Gastrocnemius medialis (tissue), 4 donors: ENCODE data around the gene SPTY2D1. TPM values are rescaled to one million over a fixed set of nuclear protein-coding genes. Genes with fewer than 3 reads are reported as not detected.

ENCODE experiments used
- ATAC-seq, 2 donors: fragments of 150-250 bp; one replicate each; pipeline ENCODE4 v1.9.1; 2016
- DNase-seq, 2 donors: peaks; one replicate each; pipeline ENCODE4 v3.0.0-alpha.2; 2019
- H3K27ac ChIP-seq, 4 donors: fragments of 200-600 bp; sonication (generic); 1 replicate in 1 of 4; 2 replicates in 3 of 4; pipeline ENCODE4 v1.5.1; 2016 to 2018; ENCODE audit warnings: mild to moderate bottlenecking in 2 of 4, moderate library complexity in 1 of 4
- H3K27me3 ChIP-seq, 3 donors: fragments of 200-600 bp; sonication (generic) in 2 of 3; 1 replicate in 1 of 3; 2 replicates in 2 of 3; pipeline versions ENCODE4 v1.5.1 to v1.6.0; 2016 to 2019; ENCODE audit warnings: mild to moderate bottlenecking in 1 of 3, moderate library complexity in 1 of 3
- H3K36me3 ChIP-seq, 2 donors: fragments of 200-600 bp; sonication (generic) in 1 of 2; one replicate each; pipeline ENCODE4 v1.5.1; 2017 to 2018
- H3K4me1 ChIP-seq, 2 donors: fragments of 200-600 bp; sonication (generic) in 1 of 2; one replicate each; pipeline ENCODE4 v1.5.1; 2016 to 2017; ENCODE audit warnings: mild to moderate bottlenecking in 2 of 2
- H3K4me3 ChIP-seq, 4 donors: fragments of 200-600 bp; sonication (generic) in 3 of 4; 1 replicate in 1 of 4; 2 replicates in 3 of 4; pipeline ENCODE4 v1.5.1; 2016 to 2019; ENCODE audit warnings: mild to moderate bottlenecking in 2 of 4
- H3K9me3 ChIP-seq, 3 donors: fragments of 200-600 bp; sonication (generic) in 2 of 3; 1 replicate in 1 of 3; 2 replicates in 2 of 3; pipeline ENCODE4 v1.5.1; 2016 to 2019
- POLR2A ChIP-seq, 2 donors: fragments of 450-650 bp; IDR thresholded peaks; one replicate each; pipeline ENCODE4 v1.6.1; 2017; ENCODE audit warnings: antibody characterized with exemption in 2 of 2, mild to moderate bottlenecking in 2 of 2, moderate library complexity in 2 of 2
- in situ Hi-C, 4 donors: fragments of 200-750 bp; cut with MboI; loops; one replicate each; pipeline versions ENCODE4 v1.15.0 to v1.8.0; 2017; ENCODE audit warnings: low sequenced_read_pairs in 4 of 4
- intact Hi-C: fragments of 100-400 bp; cut with DNase I; formaldehyde crosslinking; loops from one replicate; pipeline ENCODE4 v1.15.1; 2023; ENCODE audit warnings: low total_unique reads
- total RNA-seq, 4 donors: library from RNA; depleted of rRNA; stranded (reverse); fragments of >200 nt; gene quantifications; one replicate each; pipeline versions ENCODE4 v1.1.0 to v1.2.3, GENCODE V29; 2016
- TF ChIP-seq, protein P1 (sequence below), 5 experiments: fragments of 450-650 bp in 3 of 5; fragments of 200-600 bp in 2 of 5; sonication (generic) in 2 of 5; IDR thresholded peaks in 4 of 5; conservative IDR thresholded peaks in 1 of 5; 1 replicate in 4 of 5; 2 replicates in 1 of 5; pipeline ENCODE4 v1.5.1; 2016 to 2019; ENCODE audit warnings: antibody characterized with exemption in 5 of 5, mild to moderate bottlenecking in 3 of 5, moderate library complexity in 3 of 5

Gene SPTY2D1
- total RNA-seq, 4 donors from 2014 or later: 13.3 to 21.7 (median 17.7) TPM

DNA sequence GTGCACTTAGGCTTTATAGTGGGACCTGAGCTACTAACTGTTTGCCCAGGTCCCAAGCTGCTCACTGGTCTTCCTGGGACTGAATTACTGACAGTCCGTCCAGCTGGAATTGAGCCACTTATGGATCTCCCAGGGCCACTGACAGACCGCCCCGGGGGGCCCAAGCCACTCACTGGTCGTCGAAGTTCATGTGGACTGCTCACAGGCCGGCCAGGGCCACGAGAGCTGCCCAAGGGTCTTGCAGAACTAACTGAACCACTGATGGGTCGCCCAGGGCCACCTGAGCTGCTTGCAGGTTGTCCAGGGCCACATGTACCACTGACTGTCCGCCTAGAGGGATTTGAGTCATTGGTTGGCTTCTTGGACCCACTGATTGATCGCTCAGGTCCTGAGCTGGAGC, 19.5 kb downstream of the SPTY2D1 start:
- Histone ChIP-seq H3K4me1 (peaks cover 14 to 18% of the 10 kb centered on the region in 2 donors), H3K27ac (no peak overlapping the region), H3K27me3 (no peaks in the 10 kb centered on the region), H3K9me3 (no peaks in the 10 kb centered on the region), H3K4me3 (no peak overlapping the region), H3K36me3 (peaks cover 0 to 45% of the 10 kb centered on the region in 2 donors)
- in situ Hi-C loops (no loop called here), intact Hi-C loops (no loop called here)
- DNase-seq (no peak), ATAC-seq (no peak)
- TF ChIP-seq POLR2A (IDR thresholded peaks at IDR 0.05): no peak
- TF ChIP-seq, protein P1, sequence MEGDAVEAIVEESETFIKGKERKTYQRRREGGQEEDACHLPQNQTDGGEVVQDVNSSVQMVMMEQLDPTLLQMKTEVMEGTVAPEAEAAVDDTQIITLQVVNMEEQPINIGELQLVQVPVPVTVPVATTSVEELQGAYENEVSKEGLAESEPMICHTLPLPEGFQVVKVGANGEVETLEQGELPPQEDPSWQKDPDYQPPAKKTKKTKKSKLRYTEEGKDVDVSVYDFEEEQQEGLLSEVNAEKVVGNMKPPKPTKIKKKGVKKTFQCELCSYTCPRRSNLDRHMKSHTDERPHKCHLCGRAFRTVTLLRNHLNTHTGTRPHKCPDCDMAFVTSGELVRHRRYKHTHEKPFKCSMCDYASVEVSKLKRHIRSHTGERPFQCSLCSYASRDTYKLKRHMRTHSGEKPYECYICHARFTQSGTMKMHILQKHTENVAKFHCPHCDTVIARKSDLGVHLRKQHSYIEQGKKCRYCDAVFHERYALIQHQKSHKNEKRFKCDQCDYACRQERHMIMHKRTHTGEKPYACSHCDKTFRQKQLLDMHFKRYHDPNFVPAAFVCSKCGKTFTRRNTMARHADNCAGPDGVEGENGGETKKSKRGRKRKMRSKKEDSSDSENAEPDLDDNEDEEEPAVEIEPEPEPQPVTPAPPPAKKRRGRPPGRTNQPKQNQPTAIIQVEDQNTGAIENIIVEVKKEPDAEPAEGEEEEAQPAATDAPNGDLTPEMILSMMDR (IDR thresholded peaks at IDR 0.05 in 4 of 5, conservative IDR thresholded peaks at IDR 0.05 in 1 of 5): no peak

GRCh38 chr11:18612394-18612793, 21.7 kb downstream of the SPTY2D1 start:
- Histone ChIP-seq H3K27ac (no peak overlapping the region), H3K36me3 (peaks cover 0 to 59% of the 10 kb centered on the region in 2 donors), H3K4me1 (no peaks in the 10 kb centered on the region), H3K27me3 (no peaks in the 10 kb centered on the region), H3K9me3 (no peaks in the 10 kb centered on the region), H3K4me3 (no peak overlapping the region)
- TF ChIP-seq, protein P1 (IDR thresholded peaks at IDR 0.05 in 4 of 5, conservative IDR thresholded peaks at IDR 0.05 in 1 of 5): no peak
- TF ChIP-seq POLR2A (IDR thresholded peaks at IDR 0.05): no peak
- in situ Hi-C loops (no loop called here), intact Hi-C loops (no loop called here)
- DNase-seq: no peak
- ATAC-seq: no peak

DNA sequence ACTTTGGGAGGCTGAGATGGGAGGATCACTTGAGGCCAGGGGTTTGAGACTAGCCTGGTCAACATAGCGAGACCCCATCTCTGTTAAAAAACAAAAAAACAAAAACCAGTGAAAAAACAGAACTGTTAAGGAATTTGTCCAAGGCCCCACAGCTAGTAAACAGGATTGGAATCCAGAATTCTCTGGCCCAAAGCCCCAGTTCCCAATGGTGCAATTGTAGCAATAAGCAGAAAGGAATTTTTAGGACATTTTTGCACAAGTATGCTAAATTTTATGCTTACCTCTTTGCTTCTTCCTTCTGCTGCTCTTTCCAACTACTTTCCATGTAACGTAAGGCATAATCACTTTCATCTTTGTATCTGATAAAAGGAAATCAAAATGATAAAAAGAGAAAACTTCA, 22.9 kb downstream of the SPTY2D1 start:
- Histone ChIP-seq H3K4me3 (no peak overlapping the region), H3K27me3 (no peaks in the 10 kb centered on the region), H3K9me3 (no peaks in the 10 kb centered on the region), H3K4me1 (no peaks in the 10 kb centered on the region), H3K27ac (no peak overlapping the region), H3K36me3 (peaks cover 0 to 59% of the 10 kb centered on the region in 2 donors)
- no peak for DNase-seq
- no peak for ATAC-seq
- intact Hi-C loops: no loop called here
- no peak for TF ChIP-seq POLR2A (IDR thresholded peaks at IDR 0.05)
- TF ChIP-seq, protein P1 (IDR thresholded peaks at IDR 0.05 in 4 of 5, conservative IDR thresholded peaks at IDR 0.05 in 1 of 5): no peak
- in situ Hi-C loops: no loop called here

DNA sequence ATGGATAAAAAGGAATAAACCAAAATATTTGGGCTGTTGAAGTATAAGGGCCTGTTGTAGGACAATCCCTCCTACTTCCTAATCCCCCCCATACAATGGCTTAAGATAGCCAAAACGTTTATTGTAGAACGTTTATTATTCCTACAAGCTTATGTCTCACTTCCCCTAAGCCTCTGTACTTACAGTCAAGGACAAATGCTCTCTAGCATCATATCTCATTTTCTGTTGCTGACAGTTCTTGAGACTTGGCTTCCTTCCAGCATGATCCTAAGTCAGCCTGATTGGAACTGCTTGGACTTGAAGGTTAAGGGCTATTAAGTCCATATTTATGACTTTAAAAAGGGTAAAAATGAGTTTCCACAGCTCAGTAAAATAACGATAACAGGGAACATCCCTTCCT, 25.8 kb downstream of the SPTY2D1 start:
- Histone ChIP-seq H3K9me3 (no peaks in the 10 kb centered on the region), H3K27ac (no peak overlapping the region), H3K27me3 (no peaks in the 10 kb centered on the region), H3K4me1 (no peaks in the 10 kb centered on the region), H3K4me3 (no peak overlapping the region), H3K36me3 (peaks cover 0 to 52% of the 10 kb centered on the region in 2 donors)
- intact Hi-C loops: no loop called here
- ATAC-seq (no peak), DNase-seq (no peak)
- no peak for TF ChIP-seq POLR2A (IDR thresholded peaks at IDR 0.05)
- TF ChIP-seq, protein P1 (IDR thresholded peaks at IDR 0.05 in 4 of 5, conservative IDR thresholded peaks at IDR 0.05 in 1 of 5): no peak
- in situ Hi-C loops: no loop called here

GRCh38 chr11:18600915-18601569, 33.1 kb downstream of the SPTY2D1 start:
- no peaks in the 10 kb centered on the region for H3K9me3 ChIP-seq
- intact Hi-C loops (no loop called here), in situ Hi-C loops (no loop called here)
- peak overlapping the region; percentile 65 to 76 (median 72) for H3K27ac ChIP-seq
- no peak overlapping the region for H3K4me3 ChIP-seq
- no peak for TF ChIP-seq POLR2A (IDR thresholded peaks at IDR 0.05)
- TF ChIP-seq, protein P1 (IDR thresholded peaks at IDR 0.05 in 4 of 5, conservative IDR thresholded peaks at IDR 0.05 in 1 of 5): no peak
- H3K36me3 ChIP-seq: peaks cover 0 to 22% of the 10 kb centered on the region in 2 donors
- DNase-seq: no peak
- ATAC-seq: peak; percentile 96 to 97
- H3K4me1 ChIP-seq: peaks cover 4 to 8% of the 10 kb centered on the region in 2 donors
- no peaks in the 10 kb centered on the region for H3K27me3 ChIP-seq
